Testis (tissue), 2 donors: ENCODE results near the gene GAL3ST3.
"Not testable (repeated sequence)": the region's sequence is repeated elsewhere in the genome, so short reads cannot be mapped to it uniquely, and the experiment has no call there.

ENCODE experiments used
- CTCF ChIP-seq, 3 experiments: fragments of 450-650 bp in 2 of 3; fragments of 200-600 bp in 1 of 3; sonication (generic) in 1 of 3; IDR thresholded peaks; one replicate each; pipeline ENCODE4 v1.5.1; 2016 to 2019; ENCODE audit warnings: antibody characterized with exemption in 3 of 3, mild to moderate bottlenecking in 2 of 3, moderate library complexity in 1 of 3
- POLR2A ChIP-seq: fragments of 450-650 bp; IDR thresholded peaks from one replicate; pipeline ENCODE4 v1.6.1; 2017; ENCODE audit warnings: antibody characterized with exemption, mild to moderate bottlenecking, moderate library complexity

DNA sequence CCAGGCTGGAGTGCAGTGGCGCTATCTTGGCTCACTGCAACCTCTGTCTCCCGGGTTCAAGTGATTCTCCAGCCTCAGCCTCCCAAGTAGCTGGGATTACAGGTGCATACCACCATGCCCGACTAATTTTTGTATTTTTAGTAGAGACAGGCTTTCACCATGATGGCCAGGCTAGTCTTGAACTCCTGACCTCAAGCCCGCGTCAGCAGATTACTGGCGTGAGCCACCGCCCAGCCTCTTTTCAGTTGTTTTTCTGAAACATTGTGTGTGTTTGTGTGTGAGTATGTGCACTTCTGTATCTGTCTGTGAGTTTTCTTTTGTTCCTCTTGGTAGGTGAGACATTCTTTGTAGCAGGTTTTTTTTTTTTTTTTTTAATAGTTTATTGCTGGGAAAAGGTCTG, 30.0 kb upstream of the GAL3ST3 start:
- TF ChIP-seq CTCF (IDR thresholded peaks at IDR 0.05); POLR2A: not testable (repeated sequence)
